PC-3 (cell line): Measurements from ENCODE around the gene CFAP161. TPM values are rescaled to one million over a fixed set of nuclear protein-coding genes. Genes with fewer than 3 reads are reported as not detected.
A peak's percentile ranks its signal among the peaks of the same experiment; 100 is the strongest.

Experiments
- ATAC-seq: fragments of 200-7000 bp; cut with Tn5 transposase; 2 replicates; pipeline ENCODE4 v1.9.1; 2020; ENCODE audit warnings: mild to moderate bottlenecking, moderate library complexity
- BruUV-seq: library from RNA; stranded (reverse); fragments of 400-500 nt; replicated peaks from 2 replicates; lab custom pipeline; 2021; lab: Mats Ljungman, UMichigan
- CTCF ChIA-PET: fragments of 300-600 bp; sonication (Branson Sonifier 250); formaldehyde crosslinking; loops from one replicate; lab custom pipeline; 2022; ENCODE audit warnings: antibody characterized with exemption; lab: Charles Lee
- POLR2A ChIA-PET: fragments of 300-600 bp; sonication (Branson Sonifier 250); formaldehyde crosslinking; loops from one replicate; lab custom pipeline; 2022; ENCODE audit warnings: antibody characterized with exemption; ENCODE audit not compliant: unreplicated experiment; lab: Charles Lee
- DNase-seq: peaks from one replicate; pipeline ENCODE4 v3.0.0-alpha.2; 2015
- H2AFZ ChIP-seq: fragments of 300-600 bp; sonication (generic); 2 replicates; pipeline ENCODE4 v1.6.0; 2016; ENCODE audit warnings: antibody characterized with exemption, low read length
- H3F3A ChIP-seq: fragments of 300-600 bp; sonication (generic); one replicate; pipeline ENCODE4 v1.6.0; 2017; ENCODE audit warnings: antibody characterized with exemption, low read length, control low read depth, mild to moderate bottlenecking; ENCODE audit not compliant: unreplicated experiment
- H3K27ac ChIP-seq: fragments of 300-600 bp; sonication (generic); 2 replicates; pipeline ENCODE4 v1.5.1; 2016; ENCODE audit warnings: mild to moderate bottlenecking, low read length
- H3K27me3 ChIP-seq: fragments of 300-600 bp; sonication (generic); 2 replicates; pipeline ENCODE4 v1.6.1; 2016; ENCODE audit warnings: low read length, mixed read lengths
- H3K36me3 ChIP-seq: fragments of 300-600 bp; sonication (generic); 2 replicates; pipeline ENCODE4 v1.6.1; 2016; ENCODE audit warnings: low read depth, mixed run types, low read length, mixed read lengths
- H3K4me1 ChIP-seq: fragments of 300-600 bp; sonication (generic); 2 replicates; pipeline ENCODE4 v1.5.1; 2016; ENCODE audit warnings: low read length; ENCODE audit not compliant: insufficient read depth
- H3K4me2 ChIP-seq: fragments of 300-600 bp; sonication (generic); 2 replicates; pipeline ENCODE4 v1.6.0; 2016; ENCODE audit warnings: low read length
- H3K4me3 ChIP-seq: fragments of 300-600 bp; sonication (generic); 2 replicates; pipeline ENCODE4 v1.5.1; 2016; ENCODE audit warnings: mild to moderate bottlenecking, low read length, mixed read lengths
- H3K79me2 ChIP-seq: fragments of 300-600 bp; sonication (generic); 2 replicates; pipeline ENCODE4 v1.6.1; 2017; ENCODE audit warnings: low read length, mixed read lengths
- H3K9ac ChIP-seq: fragments of 300-600 bp; sonication (generic); 2 replicates; pipeline ENCODE4 v1.6.0; 2016; ENCODE audit warnings: mild to moderate bottlenecking, low read length
- H3K9me2 ChIP-seq: fragments of 300-600 bp; sonication (generic); replicated peaks from 2 replicates; pipeline ENCODE4 v1.6.1; 2016; ENCODE audit warnings: mixed run types, low read length, mixed read lengths
- H3K9me3 ChIP-seq: fragments of 300-600 bp; sonication (generic); 2 replicates; pipeline ENCODE4 v1.6.1; 2016; ENCODE audit warnings: low read length, mixed read lengths
- H4K20me1 ChIP-seq: fragments of 300-600 bp; sonication (generic); 2 replicates; pipeline ENCODE4 v1.6.1; 2016; ENCODE audit warnings: low read length, mixed read lengths
- CTCF ChIP-seq: fragments of 300-600 bp; sonication (generic); conservative IDR thresholded peaks from 2 replicates; pipeline ENCODE4 v1.5.1; 2017; ENCODE audit warnings: antibody characterized with exemption, low read depth, mild to moderate bottlenecking, low read length
- EZH2 ChIP-seq: fragments of 300-600 bp; sonication (generic); IDR thresholded peaks from one replicate; pipeline ENCODE4 v1.6.1; 2017; ENCODE audit warnings: antibody characterized with exemption, mild to moderate bottlenecking, low read length; ENCODE audit not compliant: unreplicated experiment
- EZH2phosphoT487 ChIP-seq: fragments of 300-600 bp; sonication (generic); IDR thresholded peaks from 2 replicates; pipeline ENCODE4 v1.6.1; 2018; ENCODE audit warnings: mild to moderate bottlenecking, antibody characterized with exemption, low read length, borderline replicate concordance
- intact Hi-C: fragments of 100-400 bp; cut with micrococcal nuclease; formaldehyde crosslinking; loops from 2 replicates; pipeline ENCODE4 v1.9.0; 2023
- total RNA-seq: library from RNA; depleted of rRNA; stranded (reverse); fragments of >200 nt; gene quantifications from 2 replicates; pipeline ENCODE4 v1.2.3, GENCODE V29; 2014

Gene CFAP161
- total RNA-seq, 1 experiment from 2014 or later = 0.55 TPM

GRCh38 chr15:81107889-81108288 is 26.2 kb upstream of the CFAP161 start:
- TF ChIP-seq EZH2 (no peak), EZH2phosphoT487 (no peak), CTCF (no peak)
- H3K27me3 ChIP-seq = peaks cover 13% of the 10 kb centered on the region
- BruUV-seq = no TSS peak
- no peaks in the 10 kb centered on the region for H4K20me1 ChIP-seq
- no peaks in the 10 kb centered on the region for H3K9me3 ChIP-seq
- CTCF ChIA-PET = interaction anchor here (1.0 kb wide), 1 partner anchor 158 kb away, joined by 3 read pairs; no protein-coding TSS in a partner anchor
- H3K79me2 ChIP-seq = no peaks in the 10 kb centered on the region
- peaks cover 7% of the 10 kb centered on the region; the same call in 1 of the 2 replicates for H3K4me1 ChIP-seq
- no peaks in the 10 kb centered on the region for H3K9me2 ChIP-seq
- H3F3A ChIP-seq = no peaks in the 10 kb centered on the region
- no peaks in the 10 kb centered on the region for H3K36me3 ChIP-seq
- H3K27ac ChIP-seq = no peak overlapping the region
- H3K9ac ChIP-seq = no peak overlapping the region
- ATAC-seq (no peak), DNase-seq (no peak)
- H3K4me2 ChIP-seq = no peak overlapping the region
- POLR2A ChIA-PET = no interaction called here
- intact Hi-C loops = loop anchor here (5.0 kb wide), 2 partner anchors 44 to 651 kb away; no protein-coding TSS in a partner anchor
- H2AFZ ChIP-seq = no peak overlapping the region
- no peak overlapping the region for H3K4me3 ChIP-seq

DNA sequence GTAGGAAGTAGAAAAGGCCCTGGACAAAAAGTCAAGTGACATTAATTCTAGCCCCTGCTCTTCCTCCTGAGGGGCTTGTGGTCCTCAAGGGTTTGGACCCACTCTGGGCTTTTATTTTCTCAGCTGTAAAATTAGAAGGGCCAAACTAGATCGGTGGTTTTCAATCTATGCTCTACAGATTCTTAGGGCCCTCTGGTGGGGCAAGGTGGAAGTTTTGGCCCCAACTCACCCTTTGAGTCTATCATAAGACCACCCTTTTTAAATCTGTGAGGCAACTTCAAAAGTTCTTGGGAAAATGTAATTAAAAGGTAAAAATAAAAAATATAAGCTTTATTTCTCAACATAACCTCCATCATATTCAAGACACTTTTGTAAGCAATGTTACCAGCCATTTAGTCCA is 25.6 kb upstream of the CFAP161 start:
- Histone ChIP-seq H3K9me3 (no peaks in the 10 kb centered on the region), H3K79me2 (no peaks in the 10 kb centered on the region), H3K4me3 (no peak overlapping the region), H2AFZ (no peak overlapping the region), H3K4me2 (no peak overlapping the region), H3K4me1 (peaks cover 7% of the 10 kb centered on the region; the same call in 1 of the 2 replicates), H3F3A (no peaks in the 10 kb centered on the region), H3K36me3 (no peaks in the 10 kb centered on the region), H3K27me3 (peaks cover 13% of the 10 kb centered on the region), H3K27ac (no peak overlapping the region), H4K20me1 (no peaks in the 10 kb centered on the region), H3K9ac (no peak overlapping the region), H3K9me2 (no peaks in the 10 kb centered on the region)
- ChIA-PET POLR2A (interaction anchor here (0.6 kb wide), 1 partner anchor 108 kb away, joined by 4 read pairs; no protein-coding TSS in a partner anchor), CTCF (interaction anchor here (1.0 kb wide), 1 partner anchor 158 kb away, joined by 3 read pairs; no protein-coding TSS in a partner anchor)
- peak; percentile 26 for DNase-seq
- intact Hi-C loops = loop anchor here (5.0 kb wide), 2 partner anchors 44 to 651 kb away; no protein-coding TSS in a partner anchor
- BruUV-seq = no TSS peak
- ATAC-seq = no peak
- TF ChIP-seq EZH2phosphoT487 (no peak), CTCF (peak; percentile 60)

- Histone ChIP-seq H4K20me1 (no peaks in the 10 kb centered on the region), H3K9me3 (no peaks in the 10 kb centered on the region), H3K27me3 (peaks cover 13% of the 10 kb centered on the region), H3K4me1 (0 out of 2 replicates have a peak, but pooled peaks cover 4% of the 10 kb centered on the region), H3K79me2 (no peaks in the 10 kb centered on the region), H2AFZ (no peak overlapping the region), H3K27ac (no peak overlapping the region), H3K4me3 (no peak overlapping the region), H3F3A (no peaks in the 10 kb centered on the region), H3K4me2 (no peak overlapping the region), H3K36me3 (no peaks in the 10 kb centered on the region), H3K9me2 (no peaks in the 10 kb centered on the region), H3K9ac (no peak overlapping the region)
- intact Hi-C loops = no loop called here
- no peak for TF ChIP-seq EZH2
- TF ChIP-seq CTCF = no peak
- no peak for TF ChIP-seq EZH2phosphoT487
- ATAC-seq (no peak), DNase-seq (no peak)
- ChIA-PET POLR2A (no interaction called here), CTCF (no interaction called here)
- BruUV-seq = no TSS peak
These were observed 23.1 kb upstream of the CFAP161 start for GRCh38 chr15:81111018-81111417.
